Measurements from ENCODE around the gene FBXL19.

The FBXL19 gene

DNA sequence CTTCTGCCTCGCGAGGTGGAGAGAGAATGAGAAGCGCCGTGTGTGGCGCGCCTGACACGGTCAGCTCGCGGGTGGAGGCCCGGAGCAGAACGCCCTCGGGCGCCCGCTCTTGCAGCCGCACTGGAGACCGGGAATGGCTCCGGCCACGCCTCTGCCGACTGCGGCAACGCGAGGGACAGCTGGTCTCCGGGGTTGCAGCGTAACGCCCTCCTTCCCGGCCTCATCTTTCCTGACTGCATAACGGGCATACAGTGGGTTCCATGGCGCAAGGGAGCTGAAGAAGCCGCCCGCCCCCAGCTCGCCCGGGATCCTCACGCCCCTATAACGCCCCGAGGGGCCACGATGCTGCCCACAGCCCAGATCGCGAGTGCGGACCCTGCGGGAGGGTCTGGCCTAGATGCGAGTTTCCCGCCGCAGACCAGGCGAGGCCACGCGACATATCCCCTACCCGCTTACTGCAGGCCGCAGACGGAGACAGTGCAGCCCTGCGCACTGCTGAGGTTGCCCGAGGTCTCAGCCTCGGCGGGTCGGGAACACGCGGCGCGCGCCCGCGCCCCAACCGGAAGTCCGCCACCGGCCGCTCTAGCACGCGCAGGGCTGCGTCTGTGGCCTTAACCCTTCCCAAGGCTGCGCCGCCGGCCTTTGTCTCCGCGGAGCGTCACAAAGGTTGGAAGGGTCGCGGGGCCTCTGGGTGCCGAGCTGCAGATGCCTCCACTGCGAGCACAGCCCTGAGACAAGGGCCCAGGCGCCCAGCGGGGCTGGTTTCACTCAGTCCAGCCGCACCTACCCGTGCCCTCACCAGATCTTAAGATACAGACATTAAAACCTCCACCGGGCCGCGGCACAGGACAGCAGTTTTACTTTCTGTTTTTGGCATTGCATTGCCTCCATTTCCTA is 48.3 kb upstream of the FBXL19 start (continued):
- TF ChIP-seq, protein P1, sequence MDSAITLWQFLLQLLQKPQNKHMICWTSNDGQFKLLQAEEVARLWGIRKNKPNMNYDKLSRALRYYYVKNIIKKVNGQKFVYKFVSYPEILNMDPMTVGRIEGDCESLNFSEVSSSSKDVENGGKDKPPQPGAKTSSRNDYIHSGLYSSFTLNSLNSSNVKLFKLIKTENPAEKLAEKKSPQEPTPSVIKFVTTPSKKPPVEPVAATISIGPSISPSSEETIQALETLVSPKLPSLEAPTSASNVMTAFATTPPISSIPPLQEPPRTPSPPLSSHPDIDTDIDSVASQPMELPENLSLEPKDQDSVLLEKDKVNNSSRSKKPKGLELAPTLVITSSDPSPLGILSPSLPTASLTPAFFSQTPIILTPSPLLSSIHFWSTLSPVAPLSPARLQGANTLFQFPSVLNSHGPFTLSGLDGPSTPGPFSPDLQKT (IDR thresholded peaks at IDR 0.05; ENCODE audit: borderline replicate concordance, low read depth, low read length): peak; percentile 37; the same call in 1 of the 2 replicates
- TF ChIP-seq ZNF155 (tag by site-specific recombination; IDR thresholded peaks at IDR 0.05) (no peak), ZNF404 (tag by site-specific recombination; IDR thresholded peaks at IDR 0.05) (no peak), ZSCAN30 (tag by site-specific recombination; IDR thresholded peaks at IDR 0.05) (peak; percentile 89), ZNF2 (tag by site-specific recombination; IDR thresholded peaks at IDR 0.05) (peak; percentile 100), ZNF626 (tag by site-specific recombination; IDR thresholded peaks at IDR 0.05) (no peak), ZNF473 (tag by site-specific recombination; IDR thresholded peaks at IDR 0.05) (no peak), ZNF707 (tag by site-specific recombination; IDR thresholded peaks at IDR 0.05) (no peak), TRIM28 (IDR thresholded peaks at IDR 0.05; ENCODE audit: borderline replicate concordance, low read length) (peak; percentile 96; the same call in 1 of the 2 replicates), OSR2 (tag by site-specific recombination; IDR thresholded peaks at IDR 0.05) (no peak), ZNF140 (tag by site-specific recombination; IDR thresholded peaks at IDR 0.05) (no peak), ZNF792 (tag by site-specific recombination; IDR thresholded peaks at IDR 0.05) (peak; percentile 91), ZFP37 (tag by site-specific recombination; IDR thresholded peaks at IDR 0.05) (no peak; the same call in none of the 2 replicates), PBX3 (CRISPR knock-in tag; IDR thresholded peaks at IDR 0.05) (peak; percentile 93), SETDB1 (IDR thresholded peaks at IDR 0.05; ENCODE audit: insufficient read length, low read length) (no peak)
- TF ChIP-seq, protein P2, sequence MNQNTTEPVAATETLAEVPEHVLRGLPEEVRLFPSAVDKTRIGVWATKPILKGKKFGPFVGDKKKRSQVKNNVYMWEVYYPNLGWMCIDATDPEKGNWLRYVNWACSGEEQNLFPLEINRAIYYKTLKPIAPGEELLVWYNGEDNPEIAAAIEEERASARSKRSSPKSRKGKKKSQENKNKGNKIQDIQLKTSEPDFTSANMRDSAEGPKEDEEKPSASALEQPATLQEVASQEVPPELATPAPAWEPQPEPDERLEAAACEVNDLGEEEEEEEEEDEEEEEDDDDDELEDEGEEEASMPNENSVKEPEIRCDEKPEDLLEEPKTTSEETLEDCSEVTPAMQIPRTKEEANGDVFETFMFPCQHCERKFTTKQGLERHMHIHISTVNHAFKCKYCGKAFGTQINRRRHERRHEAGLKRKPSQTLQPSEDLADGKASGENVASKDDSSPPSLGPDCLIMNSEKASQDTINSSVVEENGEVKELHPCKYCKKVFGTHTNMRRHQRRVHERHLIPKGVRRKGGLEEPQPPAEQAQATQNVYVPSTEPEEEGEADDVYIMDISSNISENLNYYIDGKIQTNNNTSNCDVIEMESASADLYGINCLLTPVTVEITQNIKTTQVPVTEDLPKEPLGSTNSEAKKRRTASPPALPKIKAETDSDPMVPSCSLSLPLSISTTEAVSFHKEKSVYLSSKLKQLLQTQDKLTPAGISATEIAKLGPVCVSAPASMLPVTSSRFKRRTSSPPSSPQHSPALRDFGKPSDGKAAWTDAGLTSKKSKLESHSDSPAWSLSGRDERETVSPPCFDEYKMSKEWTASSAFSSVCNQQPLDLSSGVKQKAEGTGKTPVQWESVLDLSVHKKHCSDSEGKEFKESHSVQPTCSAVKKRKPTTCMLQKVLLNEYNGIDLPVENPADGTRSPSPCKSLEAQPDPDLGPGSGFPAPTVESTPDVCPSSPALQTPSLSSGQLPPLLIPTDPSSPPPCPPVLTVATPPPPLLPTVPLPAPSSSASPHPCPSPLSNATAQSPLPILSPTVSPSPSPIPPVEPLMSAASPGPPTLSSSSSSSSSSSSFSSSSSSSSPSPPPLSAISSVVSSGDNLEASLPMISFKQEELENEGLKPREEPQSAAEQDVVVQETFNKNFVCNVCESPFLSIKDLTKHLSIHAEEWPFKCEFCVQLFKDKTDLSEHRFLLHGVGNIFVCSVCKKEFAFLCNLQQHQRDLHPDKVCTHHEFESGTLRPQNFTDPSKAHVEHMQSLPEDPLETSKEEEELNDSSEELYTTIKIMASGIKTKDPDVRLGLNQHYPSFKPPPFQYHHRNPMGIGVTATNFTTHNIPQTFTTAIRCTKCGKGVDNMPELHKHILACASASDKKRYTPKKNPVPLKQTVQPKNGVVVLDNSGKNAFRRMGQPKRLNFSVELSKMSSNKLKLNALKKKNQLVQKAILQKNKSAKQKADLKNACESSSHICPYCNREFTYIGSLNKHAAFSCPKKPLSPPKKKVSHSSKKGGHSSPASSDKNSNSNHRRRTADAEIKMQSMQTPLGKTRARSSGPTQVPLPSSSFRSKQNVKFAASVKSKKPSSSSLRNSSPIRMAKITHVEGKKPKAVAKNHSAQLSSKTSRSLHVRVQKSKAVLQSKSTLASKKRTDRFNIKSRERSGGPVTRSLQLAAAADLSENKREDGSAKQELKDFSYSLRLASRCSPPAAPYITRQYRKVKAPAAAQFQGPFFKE (tag by site-specific recombination; IDR thresholded peaks at IDR 0.05; ENCODE audit: borderline replicate concordance): no peak; the same call in 1 of the 2 replicates
- TF ChIP-seq, protein P3, sequence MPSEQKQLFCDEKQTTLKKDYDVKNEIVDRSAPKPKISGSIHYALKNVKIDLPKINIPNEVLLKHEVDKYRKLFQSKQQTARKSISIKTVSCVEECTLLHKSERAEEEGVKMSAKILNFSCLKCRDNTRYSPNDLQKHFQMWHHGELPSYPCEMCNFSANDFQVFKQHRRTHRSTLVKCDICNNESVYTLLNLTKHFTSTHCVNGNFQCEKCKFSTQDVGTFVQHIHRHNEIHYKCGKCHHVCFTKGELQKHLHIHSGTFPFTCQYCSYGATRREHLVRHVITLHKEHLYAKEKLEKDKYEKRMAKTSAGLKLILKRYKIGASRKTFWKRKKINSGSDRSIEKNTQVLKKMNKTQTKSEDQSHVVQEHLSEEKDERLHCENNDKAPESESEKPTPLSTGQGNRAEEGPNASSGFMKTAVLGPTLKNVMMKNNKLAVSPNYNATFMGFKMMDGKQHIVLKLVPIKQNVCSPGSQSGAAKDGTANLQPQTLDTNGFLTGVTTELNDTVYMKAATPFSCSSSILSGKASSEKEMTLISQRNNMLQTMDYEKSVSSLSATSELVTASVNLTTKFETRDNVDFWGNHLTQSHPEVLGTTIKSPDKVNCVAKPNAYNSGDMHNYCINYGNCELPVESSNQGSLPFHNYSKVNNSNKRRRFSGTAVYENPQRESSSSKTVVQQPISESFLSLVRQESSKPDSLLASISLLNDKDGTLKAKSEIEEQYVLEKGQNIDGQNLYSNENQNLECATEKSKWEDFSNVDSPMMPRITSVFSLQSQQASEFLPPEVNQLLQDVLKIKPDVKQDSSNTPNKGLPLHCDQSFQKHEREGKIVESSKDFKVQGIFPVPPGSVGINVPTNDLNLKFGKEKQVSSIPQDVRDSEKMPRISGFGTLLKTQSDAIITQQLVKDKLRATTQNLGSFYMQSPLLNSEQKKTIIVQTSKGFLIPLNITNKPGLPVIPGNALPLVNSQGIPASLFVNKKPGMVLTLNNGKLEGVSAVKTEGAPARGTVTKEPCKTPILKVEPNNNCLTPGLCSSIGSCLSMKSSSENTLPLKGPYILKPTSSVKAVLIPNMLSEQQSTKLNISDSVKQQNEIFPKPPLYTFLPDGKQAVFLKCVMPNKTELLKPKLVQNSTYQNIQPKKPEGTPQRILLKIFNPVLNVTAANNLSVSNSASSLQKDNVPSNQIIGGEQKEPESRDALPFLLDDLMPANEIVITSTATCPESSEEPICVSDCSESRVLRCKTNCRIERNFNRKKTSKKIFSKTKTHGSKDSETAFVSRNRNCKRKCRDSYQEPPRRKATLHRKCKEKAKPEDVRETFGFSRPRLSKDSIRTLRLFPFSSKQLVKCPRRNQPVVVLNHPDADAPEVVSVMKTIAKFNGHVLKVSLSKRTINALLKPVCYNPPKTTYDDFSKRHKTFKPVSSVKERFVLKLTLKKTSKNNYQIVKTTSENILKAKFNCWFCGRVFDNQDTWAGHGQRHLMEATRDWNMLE (tag by site-specific recombination; conservative IDR thresholded peaks at IDR 0.05; ENCODE audit: low read depth): peak; percentile 71
- TF ChIP-seq, protein P4, sequence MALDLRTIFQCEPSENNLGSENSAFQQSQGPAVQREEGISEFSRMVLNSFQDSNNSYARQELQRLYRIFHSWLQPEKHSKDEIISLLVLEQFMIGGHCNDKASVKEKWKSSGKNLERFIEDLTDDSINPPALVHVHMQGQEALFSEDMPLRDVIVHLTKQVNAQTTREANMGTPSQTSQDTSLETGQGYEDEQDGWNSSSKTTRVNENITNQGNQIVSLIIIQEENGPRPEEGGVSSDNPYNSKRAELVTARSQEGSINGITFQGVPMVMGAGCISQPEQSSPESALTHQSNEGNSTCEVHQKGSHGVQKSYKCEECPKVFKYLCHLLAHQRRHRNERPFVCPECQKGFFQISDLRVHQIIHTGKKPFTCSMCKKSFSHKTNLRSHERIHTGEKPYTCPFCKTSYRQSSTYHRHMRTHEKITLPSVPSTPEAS (tag by site-specific recombination; IDR thresholded peaks at IDR 0.05): peak; percentile 70; the same call in 1 of the 2 replicates
- TF ChIP-seq, protein P5, sequence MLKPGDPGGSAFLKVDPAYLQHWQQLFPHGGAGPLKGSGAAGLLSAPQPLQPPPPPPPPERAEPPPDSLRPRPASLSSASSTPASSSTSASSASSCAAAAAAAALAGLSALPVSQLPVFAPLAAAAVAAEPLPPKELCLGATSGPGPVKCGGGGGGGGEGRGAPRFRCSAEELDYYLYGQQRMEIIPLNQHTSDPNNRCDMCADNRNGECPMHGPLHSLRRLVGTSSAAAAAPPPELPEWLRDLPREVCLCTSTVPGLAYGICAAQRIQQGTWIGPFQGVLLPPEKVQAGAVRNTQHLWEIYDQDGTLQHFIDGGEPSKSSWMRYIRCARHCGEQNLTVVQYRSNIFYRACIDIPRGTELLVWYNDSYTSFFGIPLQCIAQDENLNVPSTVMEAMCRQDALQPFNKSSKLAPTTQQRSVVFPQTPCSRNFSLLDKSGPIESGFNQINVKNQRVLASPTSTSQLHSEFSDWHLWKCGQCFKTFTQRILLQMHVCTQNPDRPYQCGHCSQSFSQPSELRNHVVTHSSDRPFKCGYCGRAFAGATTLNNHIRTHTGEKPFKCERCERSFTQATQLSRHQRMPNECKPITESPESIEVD (tag by site-specific recombination; IDR thresholded peaks at IDR 0.05): no peak; the same call in 1 of the 2 replicates
- TF ChIP-seq, protein P6, sequence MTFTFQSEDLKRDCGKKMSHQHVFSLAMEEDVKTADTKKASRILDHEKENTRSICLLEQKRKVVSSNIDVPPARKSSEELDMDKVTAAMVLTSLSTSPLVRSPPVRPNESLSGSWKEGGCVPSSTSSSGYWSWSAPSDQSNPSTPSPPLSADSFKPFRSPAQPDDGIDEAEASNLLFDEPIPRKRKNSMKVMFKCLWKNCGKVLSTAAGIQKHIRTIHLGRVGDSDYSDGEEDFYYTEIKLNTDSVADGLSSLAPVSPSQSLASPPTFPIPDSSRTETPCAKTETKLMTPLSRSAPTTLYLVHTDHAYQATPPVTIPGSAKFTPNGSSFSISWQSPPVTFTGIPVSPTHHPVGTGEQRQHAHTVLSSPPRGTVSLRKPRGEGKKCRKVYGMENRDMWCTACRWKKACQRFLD (tag by site-specific recombination; IDR thresholded peaks at IDR 0.05): no peak
